ENCODE measurements around the gene APOL6.

- no peak for TF ChIP-seq CTCF (IDR thresholded peaks at IDR 0.05)
- TF ChIP-seq POLR2A (IDR thresholded peaks at IDR 0.05): no peak
Measured at GRCh38 chr22:35662914-35663313, 14.7 kb downstream of the APOL6 start.

Measured in uterus (tissue), 2 donors.